ENCODE results near the gene ZNF148.

Gene ZNF148

GRCh38 chr3:125260158-125260557 lies 115.0 kb downstream of the ZNF148 start:
- Histone ChIP-seq H3K36me3 (ENCODE audit: insufficient read depth, low read length) (peaks cover 20% of the 10 kb centered on the region), H2AFZ (ENCODE audit: low read length, unreplicated experiment) (no peak overlapping the region), H3K4me1 (ENCODE audit: control insufficient read depth, insufficient read depth, low read length, unreplicated experiment) (no peaks in the 10 kb centered on the region), H3K27ac (ENCODE audit: low read depth, low read length) (no peak overlapping the region), H3K79me2 (ENCODE audit: control insufficient read depth, insufficient read depth, low read length, unreplicated experiment) (no peaks in the 10 kb centered on the region), H3K4me3 (ENCODE audit: low read depth, low read length) (no peak overlapping the region), H3K27me3 (ENCODE audit: insufficient read depth, low read length) (no peaks in the 10 kb centered on the region)

GRCh38 chr3:125257536-125257935 lies 117.6 kb downstream of the ZNF148 start:
- no peaks in the 10 kb centered on the region for H3K79me2 ChIP-seq (ENCODE audit: control insufficient read depth, insufficient read depth, low read length, unreplicated experiment)
- H2AFZ ChIP-seq (ENCODE audit: low read length, unreplicated experiment), result no peak overlapping the region
- no peaks in the 10 kb centered on the region for H3K27me3 ChIP-seq (ENCODE audit: insufficient read depth, low read length)
- no peak overlapping the region for H3K27ac ChIP-seq (ENCODE audit: low read depth, low read length)
- peaks cover 20% of the 10 kb centered on the region for H3K36me3 ChIP-seq (ENCODE audit: insufficient read depth, low read length)
- H3K4me1 ChIP-seq (ENCODE audit: control insufficient read depth, insufficient read depth, low read length, unreplicated experiment), result no peaks in the 10 kb centered on the region
- no peak overlapping the region for H3K4me3 ChIP-seq (ENCODE audit: low read depth, low read length)

GRCh38 chr3:125256675-125257074 lies 118.5 kb downstream of the ZNF148 start:
- Histone ChIP-seq H3K27ac (ENCODE audit: low read depth, low read length) (no peak overlapping the region), H3K27me3 (ENCODE audit: insufficient read depth, low read length) (no peaks in the 10 kb centered on the region), H3K4me3 (ENCODE audit: low read depth, low read length) (no peak overlapping the region), H3K79me2 (ENCODE audit: control insufficient read depth, insufficient read depth, low read length, unreplicated experiment) (no peaks in the 10 kb centered on the region), H3K36me3 (ENCODE audit: insufficient read depth, low read length) (peaks cover 20% of the 10 kb centered on the region), H2AFZ (ENCODE audit: low read length, unreplicated experiment) (no peak overlapping the region), H3K4me1 (ENCODE audit: control insufficient read depth, insufficient read depth, low read length, unreplicated experiment) (no peaks in the 10 kb centered on the region)

GRCh38 chr3:125250973-125251372 lies 124.2 kb downstream of the ZNF148 start:
- Histone ChIP-seq H3K27ac (ENCODE audit: low read depth, low read length) (no peak overlapping the region), H2AFZ (ENCODE audit: low read length, unreplicated experiment) (no peak overlapping the region), H3K4me3 (ENCODE audit: low read depth, low read length) (no peak overlapping the region), H3K36me3 (ENCODE audit: insufficient read depth, low read length) (no peaks in the 10 kb centered on the region), H3K79me2 (ENCODE audit: control insufficient read depth, insufficient read depth, low read length, unreplicated experiment) (no peaks in the 10 kb centered on the region), H3K4me1 (ENCODE audit: control insufficient read depth, insufficient read depth, low read length, unreplicated experiment) (no peaks in the 10 kb centered on the region), H3K27me3 (ENCODE audit: insufficient read depth, low read length) (no peaks in the 10 kb centered on the region)

GRCh38 chr3:125246237-125246636 lies 128.9 kb downstream of the ZNF148 start:
- Histone ChIP-seq H3K4me3 (ENCODE audit: low read depth, low read length) (no peak overlapping the region), H2AFZ (ENCODE audit: low read length, unreplicated experiment) (no peak overlapping the region), H3K27ac (ENCODE audit: low read depth, low read length) (no peak overlapping the region), H3K4me1 (ENCODE audit: control insufficient read depth, insufficient read depth, low read length, unreplicated experiment) (peaks cover 8% of the 10 kb centered on the region), H3K79me2 (ENCODE audit: control insufficient read depth, insufficient read depth, low read length, unreplicated experiment) (no peaks in the 10 kb centered on the region), H3K27me3 (ENCODE audit: insufficient read depth, low read length) (no peaks in the 10 kb centered on the region), H3K36me3 (ENCODE audit: insufficient read depth, low read length) (no peaks in the 10 kb centered on the region)

GRCh38 chr3:125245521-125245920 lies 129.6 kb downstream of the ZNF148 start:
- Histone ChIP-seq H3K27me3 (ENCODE audit: insufficient read depth, low read length) (no peaks in the 10 kb centered on the region), H3K4me1 (ENCODE audit: control insufficient read depth, insufficient read depth, low read length, unreplicated experiment) (peaks cover 15% of the 10 kb centered on the region), H2AFZ (ENCODE audit: low read length, unreplicated experiment) (no peak overlapping the region), H3K36me3 (ENCODE audit: insufficient read depth, low read length) (no peaks in the 10 kb centered on the region), H3K4me3 (ENCODE audit: low read depth, low read length) (no peak overlapping the region), H3K27ac (ENCODE audit: low read depth, low read length) (no peak overlapping the region), H3K79me2 (ENCODE audit: control insufficient read depth, insufficient read depth, low read length, unreplicated experiment) (no peaks in the 10 kb centered on the region)

- no peak overlapping the region for H3K27ac ChIP-seq (ENCODE audit: low read depth, low read length)
- peaks cover 3% of the 10 kb centered on the region for H3K79me2 ChIP-seq (ENCODE audit: control insufficient read depth, insufficient read depth, low read length, unreplicated experiment)
- no peaks in the 10 kb centered on the region for H3K27me3 ChIP-seq (ENCODE audit: insufficient read depth, low read length)
- no peak overlapping the region for H3K4me3 ChIP-seq (ENCODE audit: low read depth, low read length)
- no peak overlapping the region for H2AFZ ChIP-seq (ENCODE audit: low read length, unreplicated experiment)
- H3K36me3 ChIP-seq (ENCODE audit: insufficient read depth, low read length), result no peaks in the 10 kb centered on the region
- H3K4me1 ChIP-seq (ENCODE audit: control insufficient read depth, insufficient read depth, low read length, unreplicated experiment), result peaks cover 15% of the 10 kb centered on the region
Observed at GRCh38 chr3:125240496-125240895, 134.6 kb downstream of the ZNF148 start.

- peaks cover 15% of the 10 kb centered on the region for H3K4me1 ChIP-seq (ENCODE audit: control insufficient read depth, insufficient read depth, low read length, unreplicated experiment)
- no peak overlapping the region for H3K27ac ChIP-seq (ENCODE audit: low read depth, low read length)
- no peaks in the 10 kb centered on the region for H3K36me3 ChIP-seq (ENCODE audit: insufficient read depth, low read length)
- no peak overlapping the region for H3K4me3 ChIP-seq (ENCODE audit: low read depth, low read length)
- H3K79me2 ChIP-seq (ENCODE audit: control insufficient read depth, insufficient read depth, low read length, unreplicated experiment), result peaks cover 3% of the 10 kb centered on the region
- H2AFZ ChIP-seq (ENCODE audit: low read length, unreplicated experiment), result no peak overlapping the region
- H3K27me3 ChIP-seq (ENCODE audit: insufficient read depth, low read length), result no peaks in the 10 kb centered on the region
Observed at GRCh38 chr3:125239266-125239665, 135.9 kb downstream of the ZNF148 start.

GRCh38 chr3:125238759-125239158 lies 136.4 kb downstream of the ZNF148 start:
- H3K4me1 ChIP-seq (ENCODE audit: control insufficient read depth, insufficient read depth, low read length, unreplicated experiment), result peaks cover 15% of the 10 kb centered on the region
- peaks cover 3% of the 10 kb centered on the region for H3K79me2 ChIP-seq (ENCODE audit: control insufficient read depth, insufficient read depth, low read length, unreplicated experiment)
- H3K4me3 ChIP-seq (ENCODE audit: low read depth, low read length), result no peak overlapping the region
- H2AFZ ChIP-seq (ENCODE audit: low read length, unreplicated experiment), result no peak overlapping the region
- no peaks in the 10 kb centered on the region for H3K27me3 ChIP-seq (ENCODE audit: insufficient read depth, low read length)
- no peak overlapping the region for H3K27ac ChIP-seq (ENCODE audit: low read depth, low read length)
- peaks cover under 1% of the 10 kb centered on the region; the same call in 1 of the 2 replicates for H3K36me3 ChIP-seq (ENCODE audit: insufficient read depth, low read length)

GRCh38 chr3:125236331-125236903 lies 138.7 kb downstream of the ZNF148 start:
- no peak overlapping the region for H3K27ac ChIP-seq (ENCODE audit: low read depth, low read length)
- no peak overlapping the region for H2AFZ ChIP-seq (ENCODE audit: low read length, unreplicated experiment)
- H3K4me1 ChIP-seq (ENCODE audit: control insufficient read depth, insufficient read depth, low read length, unreplicated experiment), result peaks cover 24% of the 10 kb centered on the region
- no peak overlapping the region for H3K4me3 ChIP-seq (ENCODE audit: low read depth, low read length)
- H3K36me3 ChIP-seq (ENCODE audit: insufficient read depth, low read length), result peaks cover 10% of the 10 kb centered on the region; the same call in 1 of the 2 replicates
- no peaks in the 10 kb centered on the region for H3K27me3 ChIP-seq (ENCODE audit: insufficient read depth, low read length)
- peaks cover 3% of the 10 kb centered on the region for H3K79me2 ChIP-seq (ENCODE audit: control insufficient read depth, insufficient read depth, low read length, unreplicated experiment)

- Histone ChIP-seq H3K4me1 (ENCODE audit: control insufficient read depth, insufficient read depth, low read length, unreplicated experiment) (peaks cover 23% of the 10 kb centered on the region), H3K79me2 (ENCODE audit: control insufficient read depth, insufficient read depth, low read length, unreplicated experiment) (peaks cover 5% of the 10 kb centered on the region), H3K27me3 (ENCODE audit: insufficient read depth, low read length) (no peaks in the 10 kb centered on the region), H3K36me3 (ENCODE audit: insufficient read depth, low read length) (peaks cover 10% of the 10 kb centered on the region), H3K27ac (ENCODE audit: low read depth, low read length) (no peak overlapping the region), H3K4me3 (ENCODE audit: low read depth, low read length) (no peak overlapping the region), H2AFZ (ENCODE audit: low read length, unreplicated experiment) (no peak overlapping the region)
Observed at GRCh38 chr3:125234831-125235230, 140.3 kb downstream of the ZNF148 start.

Data from ACC112 (cell line).